Glutamatergic neuron (in vitro differentiated cells): ENCODE measurements around the gene SMIM32. TPM values are rescaled to one million over a fixed set of nuclear protein-coding genes. Genes with fewer than 3 reads are reported as not detected.

Experiments
- DNase-seq: peaks from one replicate; pipeline ENCODE4 v3.0.0; 2022
- H3K27ac Mint-ChIP-seq: one replicate; pipeline ENCODE4 v1.8.0; 2020; ENCODE audit warnings: mild to moderate bottlenecking, mixed read lengths, inconsistent platforms; ENCODE audit not compliant: unreplicated experiment
- H3K27me3 Mint-ChIP-seq: one replicate; pipeline ENCODE4 v1.8.0; 2020; ENCODE audit warnings: mild to moderate bottlenecking, moderate library complexity, mixed read lengths, inconsistent platforms; ENCODE audit not compliant: unreplicated experiment
- H3K36me3 Mint-ChIP-seq: one replicate; pipeline ENCODE4 v1.8.0; 2020; ENCODE audit warnings: mild to moderate bottlenecking, mixed read lengths, inconsistent platforms; ENCODE audit not compliant: unreplicated experiment
- H3K4me1 Mint-ChIP-seq: one replicate; pipeline ENCODE4 v1.8.0; 2020; ENCODE audit warnings: mild to moderate bottlenecking, low read depth, mixed read lengths, inconsistent platforms; ENCODE audit not compliant: unreplicated experiment
- H3K4me3 Mint-ChIP-seq: one replicate; pipeline ENCODE4 v1.8.0; 2020; ENCODE audit warnings: mild to moderate bottlenecking, mixed read lengths, inconsistent platforms; ENCODE audit not compliant: unreplicated experiment
- H3K9me3 Mint-ChIP-seq: one replicate; pipeline ENCODE4 v1.8.0; 2020; ENCODE audit warnings: mild to moderate bottlenecking, moderate library complexity, mixed read lengths, inconsistent platforms; ENCODE audit not compliant: unreplicated experiment
- total RNA-seq: library from RNA; stranded (reverse); fragmentation: NEBNext Ultra II Directional; extraction: Animal tissue kit (Norgen Biotek cat#: 25700); gene quantifications from one replicate; pipeline ENCODE4 v1.2.1, GENCODE V29; 2021; ENCODE audit not compliant: unreplicated experiment
- TF ChIP-seq, protein P1 (sequence below): fragments of 200-600 bp; sonication (generic); IDR thresholded peaks from one replicate; pipeline ENCODE4 v1.5.0; 2021; ENCODE audit not compliant: partially characterized antibody, unreplicated experiment

Gene SMIM32
- total RNA-seq, 1 donor from 2014 or later, result not detected

GRCh38 chr5:136200761-136201160 is 7.8 kb upstream of the SMIM32 start:
- no peak overlapping the region for H3K4me3 Mint-ChIP-seq
- no peaks in the 10 kb centered on the region for H3K9me3 Mint-ChIP-seq
- TF ChIP-seq, protein P1, sequence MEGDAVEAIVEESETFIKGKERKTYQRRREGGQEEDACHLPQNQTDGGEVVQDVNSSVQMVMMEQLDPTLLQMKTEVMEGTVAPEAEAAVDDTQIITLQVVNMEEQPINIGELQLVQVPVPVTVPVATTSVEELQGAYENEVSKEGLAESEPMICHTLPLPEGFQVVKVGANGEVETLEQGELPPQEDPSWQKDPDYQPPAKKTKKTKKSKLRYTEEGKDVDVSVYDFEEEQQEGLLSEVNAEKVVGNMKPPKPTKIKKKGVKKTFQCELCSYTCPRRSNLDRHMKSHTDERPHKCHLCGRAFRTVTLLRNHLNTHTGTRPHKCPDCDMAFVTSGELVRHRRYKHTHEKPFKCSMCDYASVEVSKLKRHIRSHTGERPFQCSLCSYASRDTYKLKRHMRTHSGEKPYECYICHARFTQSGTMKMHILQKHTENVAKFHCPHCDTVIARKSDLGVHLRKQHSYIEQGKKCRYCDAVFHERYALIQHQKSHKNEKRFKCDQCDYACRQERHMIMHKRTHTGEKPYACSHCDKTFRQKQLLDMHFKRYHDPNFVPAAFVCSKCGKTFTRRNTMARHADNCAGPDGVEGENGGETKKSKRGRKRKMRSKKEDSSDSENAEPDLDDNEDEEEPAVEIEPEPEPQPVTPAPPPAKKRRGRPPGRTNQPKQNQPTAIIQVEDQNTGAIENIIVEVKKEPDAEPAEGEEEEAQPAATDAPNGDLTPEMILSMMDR, result no peak
- H3K36me3 Mint-ChIP-seq, result no peaks in the 10 kb centered on the region
- no peak for DNase-seq
- peaks cover 8% of the 10 kb centered on the region for H3K4me1 Mint-ChIP-seq
- H3K27ac Mint-ChIP-seq, result no peak overlapping the region
- peaks cover 8% of the 10 kb centered on the region for H3K27me3 Mint-ChIP-seq

GRCh38 chr5:136200130-136200529 is 7.2 kb upstream of the SMIM32 start:
- H3K4me3 Mint-ChIP-seq, result no peak overlapping the region
- peaks cover 6% of the 10 kb centered on the region for H3K27me3 Mint-ChIP-seq
- H3K27ac Mint-ChIP-seq, result no peak overlapping the region
- TF ChIP-seq, protein P1, result no peak
- H3K36me3 Mint-ChIP-seq, result no peaks in the 10 kb centered on the region
- DNase-seq, result no peak
- peaks cover 8% of the 10 kb centered on the region for H3K4me1 Mint-ChIP-seq
- peaks cover under 1% of the 10 kb centered on the region for H3K9me3 Mint-ChIP-seq

- H3K27ac Mint-ChIP-seq, result no peak overlapping the region
- peaks cover 11% of the 10 kb centered on the region for H3K27me3 Mint-ChIP-seq
- no peak for DNase-seq
- peaks cover 4% of the 10 kb centered on the region for H3K9me3 Mint-ChIP-seq
- H3K4me1 Mint-ChIP-seq, result peaks cover 8% of the 10 kb centered on the region
- H3K36me3 Mint-ChIP-seq, result no peaks in the 10 kb centered on the region
- TF ChIP-seq, protein P1, result no peak
- no peak overlapping the region for H3K4me3 Mint-ChIP-seq
These were observed 6.4 kb upstream of the SMIM32 start for GRCh38 chr5:136199408-136199807.

DNA sequence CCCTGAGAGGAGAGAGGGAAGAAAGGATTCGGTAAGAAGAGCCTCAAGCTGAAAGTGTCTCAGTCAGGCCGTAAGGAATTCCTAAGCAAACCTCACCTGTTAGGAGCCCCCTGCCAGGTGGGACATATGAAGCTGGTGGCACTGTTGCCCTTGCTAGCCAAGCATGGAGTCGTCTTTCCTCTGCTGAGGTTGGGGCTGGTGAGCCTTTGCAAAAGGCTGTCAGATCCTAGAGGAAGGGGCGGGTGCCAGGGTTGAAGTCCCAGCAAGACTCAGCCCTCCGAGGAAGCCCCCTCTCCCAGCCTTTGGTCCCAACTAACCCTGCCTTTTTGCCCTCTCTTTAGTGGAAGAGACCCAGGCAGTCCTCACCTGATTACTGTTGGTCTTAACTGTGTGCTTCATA is 5.5 kb upstream of the SMIM32 start:
- TF ChIP-seq, protein P1, result no peak
- no peaks in the 10 kb centered on the region for H3K36me3 Mint-ChIP-seq
- peaks cover 19% of the 10 kb centered on the region for H3K27me3 Mint-ChIP-seq
- peaks cover 8% of the 10 kb centered on the region for H3K4me1 Mint-ChIP-seq
- H3K27ac Mint-ChIP-seq, result no peak overlapping the region
- no peak for DNase-seq
- peaks cover 4% of the 10 kb centered on the region for H3K9me3 Mint-ChIP-seq
- no peak overlapping the region for H3K4me3 Mint-ChIP-seq

DNA sequence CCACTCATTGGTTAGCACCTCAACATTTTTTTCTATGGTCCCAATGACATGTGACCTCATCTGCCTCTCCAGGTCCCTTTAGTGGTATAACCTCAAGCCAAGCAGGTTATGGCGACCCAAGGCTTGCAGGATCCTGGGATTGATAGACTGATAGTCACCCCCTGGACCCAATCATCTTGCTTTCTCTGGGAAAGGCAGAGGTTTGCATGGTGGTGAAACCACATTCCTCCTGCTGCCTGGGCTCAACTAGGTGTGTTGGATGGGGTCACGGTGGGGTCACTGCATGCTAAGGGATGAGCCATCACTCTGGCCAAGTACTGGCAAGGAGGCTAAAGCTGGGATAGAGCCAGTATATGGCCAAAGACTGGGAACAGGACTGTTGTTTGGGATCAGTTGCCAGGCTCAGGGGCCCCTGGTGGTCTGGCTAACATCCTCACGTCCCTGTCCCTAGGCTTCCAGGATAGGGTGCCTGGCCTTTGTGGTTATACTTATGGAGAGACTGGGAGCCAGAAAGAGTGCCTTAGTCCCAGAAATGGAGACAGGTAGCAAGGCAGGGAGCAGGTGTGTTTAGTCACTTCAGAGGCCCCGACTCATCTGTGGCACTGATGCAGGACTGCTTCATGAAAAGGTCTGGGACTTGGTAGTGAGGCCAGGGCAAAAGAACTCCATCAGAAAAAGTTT is 4.6 kb upstream of the SMIM32 start:
- Mint-ChIP-seq H3K36me3 (no peaks in the 10 kb centered on the region), H3K4me1 (peaks cover 3% of the 10 kb centered on the region), H3K4me3 (no peak overlapping the region), H3K27ac (no peak overlapping the region), H3K27me3 (peaks cover 19% of the 10 kb centered on the region), H3K9me3 (peaks cover 4% of the 10 kb centered on the region)
- TF ChIP-seq, protein P1, result no peak
- no peak for DNase-seq
